H1 (cell line): ENCODE results near the gene RHO. TPM values are rescaled to one million over a fixed set of nuclear protein-coding genes. Genes with fewer than 3 reads are reported as not detected.
A peak's percentile ranks its signal among the peaks of the same experiment; 100 is the strongest.

Experiments used
- CTCF ChIA-PET: fragments of 300-600 bp; sonication (Branson Sonifier 250); formaldehyde crosslinking; loops from one replicate; lab custom pipeline; 2021; ENCODE audit not compliant: partially characterized antibody; lab: Charles Lee
- POLR2A ChIA-PET: fragments of 300-600 bp; sonication (Branson Sonifier 250); formaldehyde crosslinking; loops from one replicate; lab custom pipeline; 2021; ENCODE audit warnings: inconsistent platforms; ENCODE audit not compliant: partially characterized antibody; lab: Charles Lee
- DNase-seq, 2 experiments: peaks; one replicate each; pipeline versions ENCODE4 v3.0.0 to v3.0.0-alpha.2; 2010 to 2022; ENCODE audit warnings: low spot score in 2 of 2, low read depth in 1 of 2, mixed read lengths in 1 of 2
- FAIRE-seq: peaks from 2 replicates; lab custom pipeline; 2011; peaks lifted over from hg19 to GRCh38; lab: Jason Lieb, UNC
- H2AFZ ChIP-seq: 2 replicates; pipeline ENCODE4 v1.8.1; 2012; ENCODE audit warnings: low read length, inconsistent platforms
- H2AK5ac ChIP-seq: 2 replicates; pipeline ENCODE4 v1.6.1; 2013; ENCODE audit warnings: low read depth, low read length
- H2BK120ac ChIP-seq: replicated peaks from 2 replicates; pipeline ENCODE3; 2013; ENCODE audit warnings: low read depth, low read length, inconsistent platforms
- H2BK12ac ChIP-seq: 2 replicates; pipeline ENCODE4 v1.6.1; 2013; ENCODE audit warnings: low read depth, low read length
- H2BK15ac ChIP-seq: 2 replicates; pipeline ENCODE4 v1.6.1; 2013; ENCODE audit warnings: low read length
- H2BK20ac ChIP-seq: 2 replicates; pipeline ENCODE4 v1.6.1; 2013; ENCODE audit warnings: low read length
- H2BK5ac ChIP-seq: 2 replicates; pipeline ENCODE4 v1.6.1; 2013; ENCODE audit warnings: low read depth, low read length
- H3K14ac ChIP-seq: 2 replicates; pipeline ENCODE4 v1.6.1; 2013; ENCODE audit warnings: inconsistent platforms; ENCODE audit not compliant: insufficient read length
- H3K18ac ChIP-seq: 2 replicates; pipeline ENCODE4 v1.6.1; 2013; ENCODE audit warnings: low read length; ENCODE audit errors: extremely low read depth
- H3K23ac ChIP-seq: 2 replicates; pipeline ENCODE4 v1.6.1; 2013; ENCODE audit warnings: inconsistent platforms; ENCODE audit not compliant: insufficient read length
- H3K23me2 ChIP-seq: 2 replicates; pipeline ENCODE4 v1.6.1; 2013; ENCODE audit warnings: low read depth, low read length
- H3K27ac ChIP-seq: 2 replicates; pipeline ENCODE4 v1.6.1; 2011; ENCODE audit warnings: low read depth, low read length, inconsistent platforms
- H3K27me3 ChIP-seq, 4 experiments: replicated peaks in 1 of 4; 1 replicate in 1 of 4; 2 replicates in 3 of 4; pipeline versions ENCODE4 v1.6.1 to v1.8.1; 2011 to 2013; ENCODE audit warnings: low read length in 3 of 4, mild to moderate bottlenecking in 3 of 4, inconsistent platforms in 2 of 4, mixed read lengths in 2 of 4, moderate library complexity in 1 of 4; ENCODE audit not compliant: control insufficient read depth in 3 of 4, insufficient read depth in 3 of 4; ENCODE audit errors: extremely low read depth in 1 of 4
- H3K36me3 ChIP-seq, 4 experiments: 2 replicates each; pipeline versions ENCODE4 v1.6.1 to v1.8.1; 2011 to 2013; ENCODE audit warnings: mild to moderate bottlenecking in 4 of 4, low read length in 3 of 4, moderate library complexity in 2 of 4, control low read depth in 1 of 4, inconsistent platforms in 1 of 4; ENCODE audit not compliant: insufficient read depth in 4 of 4, control insufficient read depth in 2 of 4
- H3K4ac ChIP-seq: replicated peaks from 2 replicates; pipeline ENCODE3; 2013; ENCODE audit warnings: low read length, low read depth, mixed read lengths, inconsistent platforms; ENCODE audit not compliant: insufficient read length
- H3K4me1 ChIP-seq, 4 experiments: replicated peaks in 1 of 4; 1 replicate in 1 of 4; 2 replicates in 3 of 4; pipeline versions ENCODE4 v1.6.1 to v1.8.1; 2011 to 2013; ENCODE audit warnings: low read length in 3 of 4, inconsistent platforms in 2 of 4, mixed read lengths in 1 of 4; ENCODE audit not compliant: insufficient read depth in 4 of 4, control insufficient read depth in 3 of 4
- H3K4me2 ChIP-seq, 2 experiments: 2 replicates each; pipeline versions ENCODE4 v1.6.1 to v1.8.1; 2011 to 2013; ENCODE audit warnings: low read depth in 2 of 2, low read length in 2 of 2, control low read depth in 1 of 2, inconsistent platforms in 1 of 2, mild to moderate bottlenecking in 1 of 2; ENCODE audit not compliant: insufficient read depth in 1 of 2
- H3K4me3 ChIP-seq, 4 experiments: fragments of 200-600, 300-600 bp in 1 of 4; sonication (generic), shearing (Covaris generic), sonication (Bioruptor Twin) in 1 of 4; 2 replicates each; pipeline versions ENCODE4 v1.5.1 to v1.8.1; 2011 to 2016; ENCODE audit warnings: low read length in 4 of 4, low read depth in 3 of 4, control low read depth in 2 of 4, inconsistent platforms in 2 of 4, mild to moderate bottlenecking in 2 of 4, mixed read lengths in 1 of 4, moderate library complexity in 1 of 4; ENCODE audit not compliant: insufficient read depth in 2 of 4; ENCODE audit errors: extremely low read depth in 1 of 4
- H3K56ac ChIP-seq: replicated peaks from 2 replicates; pipeline ENCODE3; 2013; ENCODE audit warnings: low read depth, mild to moderate bottlenecking, mixed read lengths, low read length, inconsistent platforms; ENCODE audit not compliant: insufficient read length
- H3K79me1 ChIP-seq: 2 replicates; pipeline ENCODE4 v1.6.1; 2013; ENCODE audit warnings: low read depth, low read length, control low read depth
- H3K79me2 ChIP-seq, 2 experiments: 2 replicates each; pipeline versions ENCODE4 v1.6.1 to v1.8.1; 2012 to 2013; ENCODE audit warnings: low read length in 2 of 2, mild to moderate bottlenecking in 2 of 2, inconsistent platforms in 1 of 2; ENCODE audit not compliant: insufficient read depth in 2 of 2, control insufficient read depth in 1 of 2
- H3K9ac ChIP-seq, 4 experiments: replicated peaks in 1 of 4; 1 replicate in 1 of 4; 2 replicates in 3 of 4; pipeline versions ENCODE4 v1.6.1 to v1.8.1; 2011 to 2013; ENCODE audit warnings: low read depth in 3 of 4, low read length in 3 of 4, control low read depth in 2 of 4, mild to moderate bottlenecking in 2 of 4, moderate library complexity in 2 of 4, inconsistent platforms in 1 of 4; ENCODE audit errors: extremely low read depth in 1 of 4
- H3K9me3 ChIP-seq, 2 experiments: 2 replicates each; pipeline versions ENCODE4 v1.6.1 to v1.8.1; 2012 to 2013; ENCODE audit warnings: mild to moderate bottlenecking in 2 of 2, moderate library complexity in 2 of 2, control low read depth in 1 of 2, inconsistent platforms in 1 of 2, low read depth in 1 of 2, low read length in 1 of 2, mixed read lengths in 1 of 2; ENCODE audit not compliant: insufficient read depth in 2 of 2
- H4K20me1 ChIP-seq, 2 experiments: replicated peaks in 1 of 2; 2 replicates each; pipeline versions ENCODE3 to v1.8.1; 2011 to 2013; ENCODE audit warnings: inconsistent platforms in 2 of 2, low read length in 2 of 2, mild to moderate bottlenecking in 1 of 2; ENCODE audit not compliant: insufficient read depth in 2 of 2, control insufficient read depth in 1 of 2
- H4K5ac ChIP-seq: 2 replicates; pipeline ENCODE4 v1.6.1; 2013; ENCODE audit warnings: low read length, low read depth, mixed read lengths, inconsistent platforms; ENCODE audit not compliant: insufficient read length
- H4K8ac ChIP-seq: 2 replicates; pipeline ENCODE4 v1.8.0; 2013; ENCODE audit warnings: mild to moderate bottlenecking, moderate library complexity, low read length, inconsistent platforms; ENCODE audit not compliant: insufficient read depth; ENCODE audit errors: extremely low read depth
- H4K91ac ChIP-seq: replicated peaks from 2 replicates; pipeline ENCODE3; 2013; ENCODE audit warnings: low read length, mixed read lengths, inconsistent platforms; ENCODE audit not compliant: insufficient read length
- EZH2 ChIP-seq: fragments of 200-600 bp; sonication (generic); IDR thresholded peaks from 2 replicates; pipeline ENCODE4 v1.7.1; 2012; ENCODE audit warnings: low read depth, mild to moderate bottlenecking, moderate library complexity, low read length, inconsistent platforms; ENCODE audit not compliant: severe bottlenecking
- JUND ChIP-seq: IDR thresholded peaks from 2 replicates; pipeline ENCODE4 v1.6.1; 2011; ENCODE audit warnings: mild to moderate bottlenecking, improper control_type of control experiment, low read length
- KDM5A ChIP-seq: fragments of 200-600 bp; IDR thresholded peaks from 2 replicates; pipeline ENCODE4 v1.7.1; 2012; ENCODE audit warnings: mild to moderate bottlenecking, low read length, inconsistent platforms, mixed read lengths
- RFX5 ChIP-seq: IDR thresholded peaks from 2 replicates; pipeline ENCODE4 v1.6.1; 2011; ENCODE audit warnings: low read depth, low read length, improper control_type of control experiment, borderline replicate concordance
- SRF ChIP-seq: IDR thresholded peaks from 2 replicates; pipeline ENCODE4 v1.6.1; 2011; ENCODE audit warnings: mild to moderate bottlenecking, low read depth, low read length, moderate library complexity
- TAF1 ChIP-seq: IDR thresholded peaks from 2 replicates; pipeline ENCODE4 v1.6.1; 2011; ENCODE audit warnings: mild to moderate bottlenecking, low read depth, low read length
- WGBS, 2 experiments: shearing (Covaris generic) in 1 of 2; methylation state at CpG; one replicate each; pipeline versions ENCODE4 v1.1.6 to v1.1.7; 2013 to 2015; ENCODE audit warnings: low lambda C conversion rate in 2 of 2, mixed read lengths in 2 of 2, inconsistent platforms in 1 of 2, low coverage in 1 of 2, missing lambda C conversion rate in 1 of 2; ENCODE audit not compliant: insufficient replicate concordance in 2 of 2, insufficient coverage in 1 of 2, insufficient read length in 1 of 2; ENCODE audit errors: extremely low coverage in 1 of 2, missing lambda C conversion rate in 1 of 2; 5-methylcytosine and 5-hydroxymethylcytosine counted together
- polyA plus RNA-seq, 7 experiments: library from polyadenylated mRNA; depleted of rRNA in 3 of 7; stranded (reverse) in 5 of 7; unstranded in 2 of 7; fragments of >200 nt in 5 of 7; fragments of 200-250 nt in 2 of 7; gene quantifications; 1 replicate in 5 of 7; 2 replicates in 1 of 7; 4 replicates in 1 of 7; pipeline versions ENCODE4 v1.2.1 to v1.2.3, GENCODE V29; 2011 to 2013; ENCODE audit warnings: missing spikeins in 2 of 7, mixed read lengths in 2 of 7
- total RNA-seq: library from RNA; stranded (reverse); fragmentation: NEBNext Ultra II Directional; extraction: Animal tissue kit (Norgen Biotek cat#: 25700); gene quantifications from 2 replicates; pipeline ENCODE4 v1.2.1, GENCODE V29; 2021
- TF ChIP-seq, protein P1 (sequence below): IDR thresholded peaks from 2 replicates; pipeline ENCODE4 v1.6.1; 2011; ENCODE audit warnings: low read length, improper control_type of control experiment

Gene RHO
- total and polyA plus RNA-seq, 2 of the 8 experiments (the other 6 are each of a cell fraction or from before 2014, with no cell fraction given), result not detected

DNA sequence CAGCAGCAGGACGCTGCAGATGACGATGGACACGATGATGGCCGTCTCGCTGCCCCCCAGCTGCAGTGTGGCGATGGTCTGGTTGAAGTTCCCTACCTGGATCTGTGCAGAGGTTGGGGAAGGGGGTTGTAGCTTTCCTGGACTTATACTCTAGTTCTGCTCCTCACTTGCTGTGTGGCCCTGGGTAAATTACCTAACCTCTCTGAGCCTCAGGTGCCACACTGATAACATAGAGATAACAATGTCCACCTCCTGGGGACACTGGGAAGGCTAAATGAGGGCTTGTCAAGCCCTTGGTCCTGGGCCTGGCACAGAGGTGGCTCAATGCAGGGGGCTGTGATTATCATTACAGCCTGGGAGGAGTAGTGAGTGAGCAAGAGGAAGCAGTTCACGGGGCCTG, 41.4 kb downstream of the RHO start:
- no peak for TF ChIP-seq EZH2
- TF ChIP-seq SRF, result no peak
- TF ChIP-seq JUND, result no peak
- TF ChIP-seq KDM5A, result no peak
- no peak for TF ChIP-seq TAF1
- TF ChIP-seq, protein P1, sequence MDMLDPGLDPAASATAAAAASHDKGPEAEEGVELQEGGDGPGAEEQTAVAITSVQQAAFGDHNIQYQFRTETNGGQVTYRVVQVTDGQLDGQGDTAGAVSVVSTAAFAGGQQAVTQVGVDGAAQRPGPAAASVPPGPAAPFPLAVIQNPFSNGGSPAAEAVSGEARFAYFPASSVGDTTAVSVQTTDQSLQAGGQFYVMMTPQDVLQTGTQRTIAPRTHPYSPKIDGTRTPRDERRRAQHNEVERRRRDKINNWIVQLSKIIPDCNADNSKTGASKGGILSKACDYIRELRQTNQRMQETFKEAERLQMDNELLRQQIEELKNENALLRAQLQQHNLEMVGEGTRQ, result no peak
- no peak for TF ChIP-seq RFX5
- peaks cover 0 to 8% (median 2%) of the 10 kb centered on the region in 4 experiments; a peak in 3 of 7 replicates for H3K4me1 ChIP-seq
- POLR2A ChIA-PET, result interaction anchor here (1.4 kb wide), 1 partner anchor 12 kb away, joined by 5 read pairs; no protein-coding TSS in a partner anchor

More for the DNA sequence above, 41.4 kb downstream of the RHO start:
- H3K18ac ChIP-seq, result no peak overlapping the region
- H3K79me1 ChIP-seq, result no peaks in the 10 kb centered on the region
- no peaks in the 10 kb centered on the region for H3K9me3 ChIP-seq
- CTCF ChIA-PET, result interaction anchor here (1.0 to 4.3 kb wide), 2 partner anchors 39 to 80 kb away, joined by 3 to 20 read pairs; no protein-coding TSS in a partner anchor
- H3K23me2 ChIP-seq, result no peaks in the 10 kb centered on the region
- no peak overlapping the region for H4K91ac ChIP-seq
- H2BK5ac ChIP-seq, result no peak overlapping the region
- peaks cover 0 to 2% of the 10 kb centered on the region in 2 experiments for H4K20me1 ChIP-seq
- no peak overlapping the region for H2BK20ac ChIP-seq
- no peak overlapping the region for H4K5ac ChIP-seq
- H2AFZ ChIP-seq, result no peak overlapping the region
- no peak overlapping the region for H3K23ac ChIP-seq
- H3K79me2 ChIP-seq, result no peaks in the 10 kb centered on the region
- H3K56ac ChIP-seq, result no peak overlapping the region
- no peak overlapping the region for H3K14ac ChIP-seq
- H3K4me3 ChIP-seq, result no peak overlapping the region
- peak overlapping the region; percentile 14; the same call in 1 of the 2 replicates for H4K8ac ChIP-seq
- no peak overlapping the region for H3K4ac ChIP-seq
- H3K36me3 ChIP-seq, result no peaks in the 10 kb centered on the region
- no peak overlapping the region for H2BK12ac ChIP-seq
- no peak overlapping the region for H2AK5ac ChIP-seq
- H2BK15ac ChIP-seq, result no peak overlapping the region
- H3K9ac ChIP-seq, result no peak overlapping the region
- no peak for FAIRE-seq
- no peaks in the 10 kb centered on the region for H3K27me3 ChIP-seq
- no peak overlapping the region for H3K27ac ChIP-seq
- H3K4me2 ChIP-seq, result no peak overlapping the region
- 97% methylated on average over 7 of the region's 7 CpGs; no CpG with 5 or more reads in 1 of the 2 experiments for WGBS, 2 experiments
- no peak for DNase-seq
- no peak overlapping the region for H2BK120ac ChIP-seq
